Testis (tissue), 3 donors: ENCODE measurements around the gene HGFAC. TPM values are rescaled to one million over a fixed set of nuclear protein-coding genes. Genes with fewer than 3 reads are reported as not detected.
"Not testable (repeated sequence)": the region's sequence is repeated elsewhere in the genome, so short reads cannot be mapped to it uniquely, and the experiment has no call there.

Experiments
- DNase-seq: peaks from one replicate; pipeline ENCODE4 v3.0.0-alpha.2; 2019
- H3K27ac ChIP-seq, 2 donors: fragments of 200-600 bp; sonication (generic); one replicate each; pipeline ENCODE4 v1.5.1; 2019
- H3K27me3 ChIP-seq: fragments of 200-600 bp; sonication (generic); one replicate; pipeline ENCODE4 v1.5.1; 2019
- H3K36me3 ChIP-seq: fragments of 200-600 bp; sonication (generic); one replicate; pipeline ENCODE4 v1.5.1; 2017; ENCODE audit warnings: low read depth; ENCODE audit errors: missing control alignments
- H3K4me1 ChIP-seq: fragments of 200-600 bp; sonication (generic); one replicate; pipeline ENCODE4 v1.5.1; 2019
- H3K4me3 ChIP-seq, 2 donors: fragments of 200-600 bp; sonication (generic); one replicate each; pipeline ENCODE4 v1.5.1; 2017 to 2019
- H3K9me3 ChIP-seq: fragments of 200-600 bp; sonication (generic); one replicate; pipeline ENCODE4 v1.5.1; 2017
- CTCF ChIP-seq, 3 experiments: fragments of 450-650 bp in 2 of 3; fragments of 200-600 bp in 1 of 3; sonication (generic) in 1 of 3; IDR thresholded peaks; one replicate each; pipeline ENCODE4 v1.5.1; 2016 to 2019; ENCODE audit warnings: antibody characterized with exemption in 3 of 3, mild to moderate bottlenecking in 2 of 3, moderate library complexity in 1 of 3
- POLR2A ChIP-seq: fragments of 450-650 bp; IDR thresholded peaks from one replicate; pipeline ENCODE4 v1.6.1; 2017; ENCODE audit warnings: antibody characterized with exemption, mild to moderate bottlenecking, moderate library complexity
- WGBS, 2 donors: methylation state at CpG; one replicate each; pipeline ENCODE4 v1.1.5; 2018; 5-methylcytosine and 5-hydroxymethylcytosine counted together
- intact Hi-C: fragments of 100-400 bp; cut with DNase I; formaldehyde crosslinking; loops from one replicate; pipeline ENCODE4 v1.15.1; 2023; ENCODE audit warnings: low total_unique reads
- polyA plus RNA-seq: library from polyadenylated mRNA; stranded (reverse); fragments of 350-450 nt; fragmentation: Illumina TruSeq; extraction: RNeasy Lipid Tissue Mini Kit (QIAGEN cat#74804); gene quantifications from one replicate; pipeline ENCODE4 v1.2.3, GENCODE V29; 2014; ENCODE audit warnings: low read depth, low replicate concordance; ENCODE audit not compliant: insufficient read depth
- total RNA-seq, 2 donors: library from RNA; depleted of rRNA; stranded (reverse); fragments of >200 nt; gene quantifications; one replicate each; pipeline ENCODE4 v1.2.3, GENCODE V29; 2016

HGFAC gene
- total and polyA plus RNA-seq, 3 donors from 2014 or later, result 15.5 to 72.3 (median 16.8) TPM

DNA sequence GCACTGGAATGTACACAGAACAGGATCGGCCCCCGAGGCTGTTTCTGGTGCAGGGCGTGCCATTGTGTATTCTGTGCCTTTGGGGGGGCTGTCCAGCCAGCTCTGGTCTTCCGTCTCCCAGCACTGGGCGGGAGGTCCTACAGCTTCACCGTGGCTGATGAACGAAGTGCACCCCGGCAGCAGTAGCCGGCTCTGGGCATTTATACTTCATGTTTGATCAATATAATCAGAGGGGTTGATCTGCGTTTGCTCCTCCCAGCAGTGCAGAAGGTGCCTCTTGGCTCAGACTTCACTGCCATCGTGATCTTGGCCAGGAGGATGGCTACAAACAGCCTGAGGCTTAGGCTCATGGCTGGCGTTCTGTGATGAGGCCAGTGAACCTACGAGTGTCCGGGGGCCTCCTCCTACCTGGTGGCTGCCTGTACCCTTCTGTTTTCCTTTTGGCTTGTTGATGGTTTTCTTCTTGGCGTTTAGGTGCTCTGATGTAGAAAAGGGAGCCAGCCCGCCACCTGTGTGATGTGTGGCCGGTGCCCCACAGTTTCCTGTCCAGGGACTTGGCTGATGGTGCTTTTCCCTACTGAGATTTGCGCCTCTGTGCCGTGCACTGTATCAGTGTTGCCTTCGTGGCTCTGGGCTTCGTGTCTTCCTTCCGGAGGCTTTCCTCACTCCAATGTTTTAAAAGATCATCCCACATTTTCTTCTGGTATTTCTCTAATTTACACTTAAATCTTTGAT lies 31.2 kb upstream of the HGFAC start:
- DNase-seq, result no peak
- Histone ChIP-seq H3K36me3 (no peaks in the 10 kb centered on the region), H3K4me3 (no peak overlapping the region), H3K9me3 (no peaks in the 10 kb centered on the region), H3K27ac (no peak overlapping the region), H3K4me1 (peaks cover 10% of the 10 kb centered on the region), H3K27me3 (no peaks in the 10 kb centered on the region)
- intact Hi-C loops, result no loop called here
- no peak for TF ChIP-seq CTCF (IDR thresholded peaks at IDR 0.05)
- TF ChIP-seq POLR2A, result no peak
- whole genome bisulfite sequencing, 2 donors, result 94 to 97% methylated on average over 22 of the region's 22 CpGs

- H3K27ac ChIP-seq, DNase-seq, H3K36me3 ChIP-seq, intact Hi-C loops, H3K4me3 ChIP-seq, H3K9me3 ChIP-seq, H3K27me3 ChIP-seq: not testable (repeated sequence)
- peaks cover 10% of the 10 kb centered on the region for H3K4me1 ChIP-seq
- WGBS, 2 donors, result 94 to 96% methylated on average over 17 of the region's 17 CpGs
Observed at GRCh38 chr4:3411190-3411589, 30.6 kb upstream of the HGFAC start.

DNA sequence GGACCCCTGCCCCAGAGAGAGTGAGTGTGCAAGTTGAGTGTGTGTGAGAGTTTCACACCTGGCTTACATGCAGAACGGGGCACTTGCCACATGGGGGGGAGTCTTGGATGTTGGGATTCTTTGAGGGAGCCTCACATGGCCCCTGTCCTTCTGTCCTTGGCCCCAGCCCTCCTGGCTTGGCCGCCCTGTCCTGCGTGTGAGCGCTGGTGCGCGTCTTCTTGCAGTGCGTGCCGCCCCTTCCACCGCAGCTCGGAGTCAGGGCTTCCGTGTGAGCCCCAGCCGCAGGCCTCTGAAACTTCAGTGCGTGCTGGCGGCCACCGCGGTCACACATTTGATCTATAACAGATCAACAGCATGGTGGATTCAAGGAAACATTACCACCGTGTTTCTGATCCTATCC lies 30.1 kb upstream of the HGFAC start:
- Histone ChIP-seq H3K9me3 (no peaks in the 10 kb centered on the region), H3K4me3 (no peak overlapping the region), H3K27me3 (no peaks in the 10 kb centered on the region), H3K36me3 (no peaks in the 10 kb centered on the region), H3K4me1 (peaks cover 10% of the 10 kb centered on the region), H3K27ac (no peak overlapping the region)
- TF ChIP-seq CTCF (IDR thresholded peaks at IDR 0.05) (no peak), POLR2A (no peak)
- intact Hi-C loops, result no loop called here
- no peak for DNase-seq
- WGBS, 2 donors, result 94 to 97% methylated on average over 16 to 17 of the region's 17 CpGs

DNA sequence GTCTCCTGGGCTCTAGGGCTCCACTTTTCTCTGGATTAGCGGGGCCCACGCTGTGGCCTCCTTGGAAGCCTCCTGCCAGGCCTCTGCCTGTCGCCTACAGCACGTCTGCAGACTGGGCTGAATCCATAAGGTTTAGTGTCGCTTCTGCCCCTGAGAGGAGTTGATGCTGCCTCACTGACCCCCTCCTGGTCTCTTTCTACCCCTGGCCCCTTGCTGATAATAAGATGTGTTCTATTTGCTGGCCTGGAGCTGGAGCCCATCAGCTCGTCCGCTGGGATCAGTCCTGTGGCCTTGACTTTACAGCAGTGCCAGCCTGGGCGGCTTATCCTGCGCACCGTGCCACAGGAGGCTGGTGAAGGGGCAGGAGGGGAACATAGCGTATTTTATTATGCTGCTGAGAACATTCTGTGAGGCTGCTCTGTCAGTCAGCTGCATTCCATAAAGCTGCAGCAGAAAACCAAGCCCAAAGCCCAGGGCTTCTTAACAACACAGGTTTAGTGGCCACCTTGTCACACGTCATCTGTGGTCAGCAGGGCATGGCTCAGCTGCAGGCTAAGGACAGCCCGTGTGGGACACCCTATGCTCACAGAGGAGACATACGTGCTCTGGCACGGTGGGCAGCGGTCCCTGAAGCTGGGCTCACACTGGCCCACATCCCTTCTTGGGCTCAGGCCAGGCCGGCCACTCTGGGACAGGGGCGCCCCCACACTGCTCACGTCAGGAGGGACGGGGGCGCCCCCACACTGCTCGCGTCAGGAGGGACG lies 29.3 kb upstream of the HGFAC start:
- Histone ChIP-seq H3K36me3 (no peaks in the 10 kb centered on the region), H3K27ac (no peak overlapping the region)

More for the DNA sequence above, 29.3 kb upstream of the HGFAC start:
- intact Hi-C loops, result no loop called here
- Histone ChIP-seq H3K4me1 (peaks cover 10% of the 10 kb centered on the region), H3K27me3 (no peaks in the 10 kb centered on the region), H3K9me3 (no peaks in the 10 kb centered on the region), H3K4me3 (no peak overlapping the region)
- no peak for DNase-seq
- 70 to 75% methylated on average over 14 to 23 of the region's 24 CpGs for WGBS, 2 donors
- TF ChIP-seq POLR2A (no peak), CTCF (IDR thresholded peaks at IDR 0.05) (no peak)
